Natural killer cell (primary cell): Measurements from ENCODE around the gene PRR19. TPM values are rescaled to one million over a fixed set of nuclear protein-coding genes. Genes with fewer than 3 reads are reported as not detected.
A peak's percentile ranks its signal among the peaks of the same experiment; 100 is the strongest.
"Not testable (repeated sequence)": the region's sequence is repeated elsewhere in the genome, so short reads cannot be mapped to it uniquely, and the experiment has no call there.

ENCODE experiments used
- ATAC-seq, 3 donors: fragments of 150-1000 bp in 2 of 3; fragments of 200-7000 bp in 1 of 3; cut with Tn5 transposase; 1 replicate in 1 of 3; 2 replicates in 2 of 3; pipeline ENCODE4 v1.10.0; 2021; ENCODE audit warnings: mild to moderate bottlenecking in 2 of 3, moderate library complexity in 2 of 3
- DNase-seq, 2 donors: peaks; one replicate each; pipeline versions ENCODE4 v3.0.0 to v3.0.0-alpha.2; 2013 to 2021; ENCODE audit warnings: mixed read lengths in 1 of 2
- H3K27ac ChIP-seq: one replicate; pipeline ENCODE4 v1.5.1; 2013; ENCODE audit warnings: mild to moderate bottlenecking, low read length
- H3K27me3 ChIP-seq: one replicate; pipeline ENCODE4 v1.6.1; 2013; ENCODE audit warnings: low read length; ENCODE audit not compliant: control insufficient read depth, insufficient read depth
- H3K36me3 ChIP-seq: one replicate; pipeline ENCODE4 v1.6.1; 2013; ENCODE audit warnings: low read length; ENCODE audit not compliant: control insufficient read depth, insufficient read depth
- H3K4me1 ChIP-seq: one replicate; pipeline ENCODE4 v1.6.1; 2013; ENCODE audit warnings: low read length; ENCODE audit not compliant: control insufficient read depth, insufficient read depth
- H3K4me3 ChIP-seq: one replicate; pipeline ENCODE4 v1.5.1; 2013; ENCODE audit warnings: low read length
- H3K9me3 ChIP-seq: one replicate; pipeline ENCODE4 v1.6.1; 2013; ENCODE audit warnings: low read length; ENCODE audit not compliant: control insufficient read depth, insufficient read depth
- H3K27ac Mint-ChIP-seq, 2 donors: one replicate each; pipeline ENCODE4 v1.8.0; 2022; ENCODE audit warnings: mild to moderate bottlenecking in 2 of 2, mixed read lengths in 2 of 2, moderate library complexity in 1 of 2
- H3K27me3 Mint-ChIP-seq, 2 donors: one replicate each; pipeline ENCODE4 v1.8.0; 2022; ENCODE audit warnings: low read depth in 2 of 2, mixed read lengths in 2 of 2
- H3K36me3 Mint-ChIP-seq: one replicate; pipeline ENCODE4 v1.8.0; 2022; ENCODE audit warnings: mixed read lengths
- H3K4me1 Mint-ChIP-seq, 2 donors: one replicate each; pipeline ENCODE4 v1.8.0; 2022; ENCODE audit warnings: mixed read lengths in 2 of 2
- H3K4me3 Mint-ChIP-seq: one replicate; pipeline ENCODE4 v1.8.0; 2022; ENCODE audit warnings: mild to moderate bottlenecking, moderate library complexity, mixed read lengths
- H3K9me3 Mint-ChIP-seq, 2 donors: one replicate each; pipeline ENCODE4 v1.8.0; 2022; ENCODE audit warnings: mixed read lengths in 2 of 2
- WGBS: methylation state at CpG from one replicate; pipeline ENCODE4 v1.1.7; 2013; ENCODE audit warnings: missing lambda C conversion rate; ENCODE audit not compliant: insufficient coverage; 5-methylcytosine and 5-hydroxymethylcytosine counted together
- intact Hi-C: fragments of 100-400 bp; cut with micrococcal nuclease; formaldehyde crosslinking; loops from one replicate; pipeline ENCODE4 v1.14.2; 2022
- total RNA-seq, 4 donors: library from RNA; stranded (reverse); fragments of 120-200 nt in 1 of 4; gene quantifications; one replicate each; pipeline versions ENCODE4 v1.2.3 to v1.2.4, GENCODE V29; 2013 to 2022
- TF ChIP-seq, protein P1 (sequence below): fragments of 200-600 bp; IDR thresholded peaks from one replicate; pipeline ENCODE4 v1.8.0; 2022; ENCODE audit warnings: antibody characterized with exemption

Gene PRR19
- total RNA-seq, 3 donors from 2014 or later (not counting 1 experiment from before 2014, with no cell fraction given): not detected

GRCh38 chr19:42261763-42262162 is 40.2 kb upstream of the PRR19 start:
- no peak overlapping the region for H3K27ac ChIP-seq
- Mint-ChIP-seq H3K27ac (no peak overlapping the region), H3K36me3 (no peaks in the 10 kb centered on the region), H3K9me3 (no peaks in the 10 kb centered on the region), H3K4me3 (no peak overlapping the region), H3K27me3 (peaks cover 0 to 4% of the 10 kb centered on the region in 2 donors), H3K4me1 (no peaks in the 10 kb centered on the region)
- 78% methylated on average over 2 of the region's 3 CpGs for WGBS
- H3K36me3 ChIP-seq: no peaks in the 10 kb centered on the region
- intact Hi-C loops: no loop called here
- no peaks in the 10 kb centered on the region for H3K9me3 ChIP-seq
- no peak for DNase-seq
- H3K27me3 ChIP-seq: no peaks in the 10 kb centered on the region
- no peaks in the 10 kb centered on the region for H3K4me1 ChIP-seq
- no peak for ATAC-seq
- H3K4me3 ChIP-seq: no peak overlapping the region
- TF ChIP-seq, protein P1, sequence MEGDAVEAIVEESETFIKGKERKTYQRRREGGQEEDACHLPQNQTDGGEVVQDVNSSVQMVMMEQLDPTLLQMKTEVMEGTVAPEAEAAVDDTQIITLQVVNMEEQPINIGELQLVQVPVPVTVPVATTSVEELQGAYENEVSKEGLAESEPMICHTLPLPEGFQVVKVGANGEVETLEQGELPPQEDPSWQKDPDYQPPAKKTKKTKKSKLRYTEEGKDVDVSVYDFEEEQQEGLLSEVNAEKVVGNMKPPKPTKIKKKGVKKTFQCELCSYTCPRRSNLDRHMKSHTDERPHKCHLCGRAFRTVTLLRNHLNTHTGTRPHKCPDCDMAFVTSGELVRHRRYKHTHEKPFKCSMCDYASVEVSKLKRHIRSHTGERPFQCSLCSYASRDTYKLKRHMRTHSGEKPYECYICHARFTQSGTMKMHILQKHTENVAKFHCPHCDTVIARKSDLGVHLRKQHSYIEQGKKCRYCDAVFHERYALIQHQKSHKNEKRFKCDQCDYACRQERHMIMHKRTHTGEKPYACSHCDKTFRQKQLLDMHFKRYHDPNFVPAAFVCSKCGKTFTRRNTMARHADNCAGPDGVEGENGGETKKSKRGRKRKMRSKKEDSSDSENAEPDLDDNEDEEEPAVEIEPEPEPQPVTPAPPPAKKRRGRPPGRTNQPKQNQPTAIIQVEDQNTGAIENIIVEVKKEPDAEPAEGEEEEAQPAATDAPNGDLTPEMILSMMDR: no peak

- H3K36me3 ChIP-seq, H3K4me3 Mint-ChIP-seq, DNase-seq, intact Hi-C loops, H3K27me3 Mint-ChIP-seq, H3K4me3 ChIP-seq, H3K9me3 Mint-ChIP-seq, H3K36me3 Mint-ChIP-seq, H3K9me3 ChIP-seq, H3K27ac ChIP-seq, H3K27ac Mint-ChIP-seq, H3K4me1 Mint-ChIP-seq, ATAC-seq, H3K27me3 ChIP-seq: not testable (repeated sequence)
- WGBS: 86% methylated on average over 2 of the region's 4 CpGs
- peaks cover 24% of the 10 kb centered on the region for H3K4me1 ChIP-seq
Observed at GRCh38 chr19:42266105-42266504, 35.8 kb upstream of the PRR19 start.

GRCh38 chr19:42266928-42267603 is 34.9 kb upstream of the PRR19 start:
- intact Hi-C loops, H3K4me3 ChIP-seq: not testable (repeated sequence)

DNA sequence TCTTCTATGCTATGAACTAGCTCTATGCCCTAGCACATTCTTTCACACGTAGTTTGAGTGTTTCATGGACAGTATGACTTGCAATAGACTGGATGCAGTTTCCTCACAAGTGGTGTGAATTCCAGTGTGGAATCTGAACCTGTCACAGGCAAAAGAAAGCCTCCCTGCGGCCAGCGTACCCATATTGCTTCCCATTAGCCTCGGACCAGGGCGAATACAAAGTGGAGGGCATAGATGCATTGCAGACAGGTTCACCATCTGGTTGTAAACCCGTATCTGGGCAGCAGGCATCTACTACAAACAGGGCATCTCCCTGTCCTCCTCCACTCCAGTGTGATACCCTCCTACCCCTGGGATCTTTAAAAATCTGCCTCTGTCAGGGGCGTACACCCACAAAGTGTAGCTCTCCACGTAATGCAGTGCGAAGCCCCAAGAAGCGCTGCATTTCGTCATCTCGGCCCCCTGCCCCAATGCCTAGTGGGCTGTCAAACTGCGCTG is 34.2 kb upstream of the PRR19 start:
- no peaks in the 10 kb centered on the region for H3K9me3 ChIP-seq
- ATAC-seq (no peak), DNase-seq (no peak)
- H3K4me1 ChIP-seq: peaks cover 32% of the 10 kb centered on the region
- Mint-ChIP-seq H3K4me3 (no peak overlapping the region), H3K36me3 (no peaks in the 10 kb centered on the region), H3K27ac (no peak overlapping the region), H3K4me1 (no peaks in the 10 kb centered on the region), H3K27me3 (peaks cover 0 to under 1% of the 10 kb centered on the region in 2 donors), H3K9me3 (no peaks in the 10 kb centered on the region)
- peak overlapping the region; percentile 98 for H3K27ac ChIP-seq
- TF ChIP-seq, protein P1: no peak
- peak overlapping the region; percentile 84 for H3K4me3 ChIP-seq
- intact Hi-C loops: loop anchor here (1.0 kb wide), 4 partner anchors 12 to 50 kb away; partner anchors contain the start of genes DEDD2 and ERF
- 20% methylated on average over 13 of the region's 13 CpGs for WGBS
- peaks cover 9% of the 10 kb centered on the region for H3K36me3 ChIP-seq
- H3K27me3 ChIP-seq: no peaks in the 10 kb centered on the region

More at GRCh38 chr19:42266928-42267603, 34.9 kb upstream of the PRR19 start:
- H3K36me3 ChIP-seq, H3K9me3 ChIP-seq, ATAC-seq, H3K36me3 Mint-ChIP-seq, H3K27me3 ChIP-seq, H3K27ac Mint-ChIP-seq, H3K4me3 Mint-ChIP-seq, H3K4me1 Mint-ChIP-seq, DNase-seq, H3K27me3 Mint-ChIP-seq, H3K9me3 Mint-ChIP-seq: not testable (repeated sequence)
- H3K27ac ChIP-seq: peak overlapping the region; percentile 98
- peaks cover 32% of the 10 kb centered on the region for H3K4me1 ChIP-seq
- WGBS: 93% methylated on average over 10 of the region's 25 CpGs
